MCF 10A (cell line): ENCODE results near the gene SWT1. TPM values are rescaled to one million over a fixed set of nuclear protein-coding genes. Genes with fewer than 3 reads are reported as not detected.

Source experiments
- BruUV-seq: library from RNA; stranded (reverse); fragments of 400-500 nt; replicated peaks from 2 replicates; lab custom pipeline; 2021; lab: Mats Ljungman, UMichigan
- CTCF ChIA-PET: fragments of 300-600 bp; sonication (Branson Sonifier 250); formaldehyde crosslinking; extraction: SDS; loops from one replicate; lab custom pipeline; 2021; ENCODE audit warnings: antibody characterized with exemption, inconsistent platforms; lab: Yijun Ruan, JAX
- POLR2A ChIA-PET: fragments of 300-600, 350-650 bp; sonication (Branson Sonifier 250); formaldehyde crosslinking; extraction: SDS; loops from one replicate; lab custom pipeline; 2020; ENCODE audit warnings: antibody characterized with exemption, inconsistent platforms; lab: Yijun Ruan, JAX
- DNase-seq: peaks from one replicate; pipeline ENCODE4 v3.0.0-alpha.2; 2018; ENCODE audit not compliant: unreplicated experiment
- H3K27ac Mint-ChIP-seq: one replicate; pipeline ENCODE4 v1.8.0; 2022; ENCODE audit warnings: mild to moderate bottlenecking, low read depth, mixed read lengths; ENCODE audit not compliant: unreplicated experiment
- H3K27me3 Mint-ChIP-seq: one replicate; pipeline ENCODE4 v1.8.0; 2022; ENCODE audit warnings: mixed read lengths; ENCODE audit not compliant: insufficient read depth, unreplicated experiment
- H3K36me3 Mint-ChIP-seq: one replicate; pipeline ENCODE4 v1.8.0; 2022; ENCODE audit warnings: mild to moderate bottlenecking, moderate library complexity, mixed read lengths; ENCODE audit not compliant: insufficient read depth, unreplicated experiment
- H3K4me1 Mint-ChIP-seq: one replicate; pipeline ENCODE4 v1.8.0; 2022; ENCODE audit warnings: mixed read lengths; ENCODE audit not compliant: insufficient read depth, unreplicated experiment
- H3K4me3 Mint-ChIP-seq: one replicate; pipeline ENCODE4 v1.8.0; 2022; ENCODE audit warnings: mild to moderate bottlenecking, moderate library complexity, mixed read lengths; ENCODE audit not compliant: unreplicated experiment
- H3K9me3 Mint-ChIP-seq: one replicate; pipeline ENCODE4 v1.8.0; 2022; ENCODE audit warnings: mixed read lengths; ENCODE audit not compliant: unreplicated experiment
- intact Hi-C: fragments of 100-400 bp; cut with micrococcal nuclease; formaldehyde crosslinking; loops from 2 replicates; pipeline ENCODE4 v1.14.1; 2022
- total RNA-seq: library from RNA; stranded (reverse); gene quantifications from 2 replicates; pipeline ENCODE4 v1.2.3, GENCODE V29; 2022
- TF ChIP-seq, protein P1 (sequence below): fragments of 200-600 bp; IDR thresholded peaks from one replicate; pipeline ENCODE4 v1.8.0; 2022; ENCODE audit warnings: antibody characterized with exemption, mild to moderate bottlenecking; ENCODE audit not compliant: unreplicated experiment

SWT1 gene
- total RNA-seq, 1 experiment from 2014 or later, result 2.1 TPM

DNA sequence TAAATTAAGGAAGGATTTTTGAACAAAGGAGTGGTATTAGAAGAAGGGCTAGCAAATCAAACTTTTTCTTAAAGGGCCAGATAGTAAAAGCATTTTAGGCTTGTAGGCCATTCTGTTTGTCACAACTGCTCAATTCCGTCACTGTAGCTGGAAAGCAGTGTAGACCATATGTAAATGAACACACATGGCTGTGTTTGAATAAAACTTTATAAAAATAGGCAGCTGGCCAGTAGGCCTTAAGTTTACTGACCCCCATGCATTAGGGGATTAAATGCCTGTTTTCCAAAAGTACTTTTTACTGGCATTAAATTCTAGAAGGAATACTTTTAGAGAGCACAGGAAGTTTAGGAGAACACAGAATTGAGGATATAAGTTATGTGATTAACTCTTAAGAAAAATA is 151.2 kb downstream of the SWT1 start:
- BruUV-seq, result no TSS peak
- CTCF ChIA-PET, result interaction anchor here (0.5 to 4.3 kb wide), 5 partner anchors 24 to 373 kb away, joined by 3 to 23 read pairs (median 5); no protein-coding TSS in a partner anchor
- POLR2A ChIA-PET, result interaction anchor here (0.7 to 3.8 kb wide), 3 partner anchors 8 to 492 kb away, joined by 3 to 20 read pairs (median 3); partner anchors contain the start of gene IVNS1ABP
- peaks cover 19% of the 10 kb centered on the region for H3K4me1 Mint-ChIP-seq
- no peaks in the 10 kb centered on the region for H3K27me3 Mint-ChIP-seq
- H3K36me3 Mint-ChIP-seq, result peaks cover 84% of the 10 kb centered on the region
- intact Hi-C loops, result no loop called here
- TF ChIP-seq, protein P1, sequence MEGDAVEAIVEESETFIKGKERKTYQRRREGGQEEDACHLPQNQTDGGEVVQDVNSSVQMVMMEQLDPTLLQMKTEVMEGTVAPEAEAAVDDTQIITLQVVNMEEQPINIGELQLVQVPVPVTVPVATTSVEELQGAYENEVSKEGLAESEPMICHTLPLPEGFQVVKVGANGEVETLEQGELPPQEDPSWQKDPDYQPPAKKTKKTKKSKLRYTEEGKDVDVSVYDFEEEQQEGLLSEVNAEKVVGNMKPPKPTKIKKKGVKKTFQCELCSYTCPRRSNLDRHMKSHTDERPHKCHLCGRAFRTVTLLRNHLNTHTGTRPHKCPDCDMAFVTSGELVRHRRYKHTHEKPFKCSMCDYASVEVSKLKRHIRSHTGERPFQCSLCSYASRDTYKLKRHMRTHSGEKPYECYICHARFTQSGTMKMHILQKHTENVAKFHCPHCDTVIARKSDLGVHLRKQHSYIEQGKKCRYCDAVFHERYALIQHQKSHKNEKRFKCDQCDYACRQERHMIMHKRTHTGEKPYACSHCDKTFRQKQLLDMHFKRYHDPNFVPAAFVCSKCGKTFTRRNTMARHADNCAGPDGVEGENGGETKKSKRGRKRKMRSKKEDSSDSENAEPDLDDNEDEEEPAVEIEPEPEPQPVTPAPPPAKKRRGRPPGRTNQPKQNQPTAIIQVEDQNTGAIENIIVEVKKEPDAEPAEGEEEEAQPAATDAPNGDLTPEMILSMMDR, result no peak
- DNase-seq, result no peak
- H3K9me3 Mint-ChIP-seq, result no peaks in the 10 kb centered on the region
- no peak overlapping the region for H3K27ac Mint-ChIP-seq
- no peak overlapping the region for H3K4me3 Mint-ChIP-seq

DNA sequence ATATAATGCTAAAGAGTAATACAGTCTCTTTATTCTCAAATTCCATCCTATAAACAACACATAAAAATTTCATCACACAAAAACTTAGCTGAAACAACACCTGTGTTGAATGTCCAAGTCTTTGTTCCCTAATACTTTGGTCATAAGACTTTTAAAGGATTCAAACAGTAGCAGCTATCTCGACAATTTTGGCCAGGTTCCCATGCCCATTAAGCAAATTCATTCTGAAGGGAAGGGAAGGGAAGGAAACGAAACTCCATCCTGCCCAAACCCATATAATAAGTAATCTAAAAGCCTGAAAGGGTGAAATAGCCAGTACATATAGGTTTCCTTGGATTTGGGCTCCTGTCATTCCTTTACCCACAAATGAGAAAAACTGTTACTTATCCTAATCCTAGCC is 152.6 kb downstream of the SWT1 start:
- ChIA-PET POLR2A (no interaction called here), CTCF (interaction anchor here (0.7 to 2.1 kb wide), 4 partner anchors 14 to 371 kb away, joined by 4 to 10 read pairs (median 8); no protein-coding TSS in a partner anchor)
- Mint-ChIP-seq H3K9me3 (no peaks in the 10 kb centered on the region), H3K4me1 (peaks cover 34% of the 10 kb centered on the region), H3K27ac (peak overlapping the region; percentile 67), H3K36me3 (peaks cover 72% of the 10 kb centered on the region), H3K4me3 (no peak overlapping the region), H3K27me3 (no peaks in the 10 kb centered on the region)
- TF ChIP-seq, protein P1, result no peak
- DNase-seq, result no peak
- intact Hi-C loops, result no loop called here
- BruUV-seq, result no TSS peak

DNA sequence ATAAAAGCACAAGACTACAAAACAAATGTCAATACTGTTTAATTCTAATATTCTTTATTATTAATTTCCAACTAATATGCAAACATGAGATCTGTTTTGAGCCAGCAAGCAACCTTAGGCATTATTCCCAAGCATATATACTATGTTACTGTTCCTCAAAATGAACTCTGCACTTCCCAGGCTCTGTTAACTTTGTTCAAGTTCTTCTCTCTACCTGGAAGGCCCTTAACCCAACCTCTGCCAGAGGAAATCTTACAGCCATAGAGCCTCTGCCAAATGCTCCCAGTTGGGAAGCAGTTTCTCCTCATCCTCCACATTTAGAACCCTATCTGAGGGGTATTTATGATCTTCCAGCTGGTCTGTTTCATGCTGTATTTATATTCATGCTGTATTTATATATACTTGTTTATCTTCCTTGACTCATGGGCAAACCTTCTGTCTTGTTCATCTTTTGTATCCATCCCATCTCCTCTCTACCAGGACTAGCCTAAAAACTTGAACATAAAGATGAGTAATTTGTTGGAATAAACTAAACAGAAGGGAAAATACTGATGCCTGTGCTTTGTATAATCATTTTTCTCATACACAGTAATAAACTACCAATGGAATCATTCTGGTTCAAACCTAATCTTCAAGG is 154.7 kb downstream of the SWT1 start:
- H3K4me3 Mint-ChIP-seq, result no peak overlapping the region
- DNase-seq, result no peak
- no peaks in the 10 kb centered on the region for H3K27me3 Mint-ChIP-seq
- ChIA-PET POLR2A (interaction anchor here (1.3 kb wide), 1 partner anchor 10 kb away, joined by 4 read pairs; no protein-coding TSS in a partner anchor), CTCF (no interaction called here)
- no peaks in the 10 kb centered on the region for H3K9me3 Mint-ChIP-seq
- TF ChIP-seq, protein P1, result no peak
- no TSS peak for BruUV-seq
- intact Hi-C loops, result no loop called here
- peaks cover 60% of the 10 kb centered on the region for H3K36me3 Mint-ChIP-seq
- peaks cover 40% of the 10 kb centered on the region for H3K4me1 Mint-ChIP-seq
- peak overlapping the region; percentile 68 for H3K27ac Mint-ChIP-seq

DNA sequence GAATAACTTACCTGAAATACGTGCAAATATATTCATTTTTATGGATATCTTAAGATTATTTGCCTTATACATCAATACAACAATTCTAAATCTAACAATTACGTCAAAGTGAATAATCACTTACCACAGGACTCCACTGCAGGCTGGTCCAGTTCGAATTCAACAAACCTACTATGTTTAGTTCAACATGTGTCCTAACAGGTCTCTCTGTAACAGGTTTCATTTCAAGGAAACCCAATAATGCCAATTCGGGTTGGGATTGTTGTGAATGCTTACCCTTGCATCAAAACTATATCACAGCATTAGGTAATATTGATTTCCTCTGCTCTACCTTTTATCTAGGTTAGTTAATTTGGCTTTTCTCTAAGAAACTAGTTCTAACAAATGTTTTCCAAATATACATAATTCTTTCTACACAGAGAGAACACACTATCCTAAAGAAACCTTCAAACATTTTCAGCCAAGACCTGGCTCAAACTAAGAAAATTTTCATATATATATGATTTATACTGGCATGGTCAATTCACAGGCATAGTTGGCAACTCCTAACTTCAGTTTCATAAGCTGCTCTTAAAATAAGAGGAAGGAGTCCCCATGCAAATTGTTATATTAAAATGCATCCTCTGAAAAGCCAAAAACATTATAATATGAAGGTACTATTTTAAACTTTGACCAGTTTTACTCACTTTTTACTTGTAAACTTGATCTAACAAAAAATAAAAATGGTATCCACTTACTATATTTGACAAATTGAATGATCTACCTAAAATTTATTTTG is 155.6 kb downstream of the SWT1 start:
- TF ChIP-seq, protein P1, result no peak
- Mint-ChIP-seq H3K27me3 (no peaks in the 10 kb centered on the region), H3K4me1 (peaks cover 42% of the 10 kb centered on the region), H3K4me3 (peak overlapping the region; percentile 85), H3K36me3 (peaks cover 56% of the 10 kb centered on the region), H3K9me3 (no peaks in the 10 kb centered on the region), H3K27ac (peak overlapping the region; percentile 94)
- DNase-seq, result no peak
- intact Hi-C loops, result no loop called here
- CTCF ChIA-PET, result interaction anchor here (0.7 to 2.5 kb wide), 8 partner anchors 12 to 369 kb away, joined by 3 to 23 read pairs (median 4); no protein-coding TSS in a partner anchor
- POLR2A ChIA-PET, result interaction anchor here (0.7 to 2.3 kb wide), 3 partner anchors 12 to 333 kb away, joined by 3 to 12 read pairs (median 5); no protein-coding TSS in a partner anchor
- BruUV-seq, result no TSS peak
